ENCODE results near the gene TCERG1L. TPM values are rescaled to one million over a fixed set of nuclear protein-coding genes. Genes with fewer than 3 reads are reported as not detected.

The TCERG1L gene
- total RNA-seq, 2 donors from 2014 or later, result 1.6 to 4.5 TPM

GRCh38 chr10:131076356-131076755 lies 235.2 kb downstream of the TCERG1L start:
- Histone ChIP-seq H3K27me3 (ENCODE audit: control insufficient read depth, insufficient read depth, low read length, poor library complexity, severe bottlenecking) (no peaks in the 10 kb centered on the region), H3K9ac (ENCODE audit: extremely low read depth, low read length, poor library complexity, severe bottlenecking) (no peak overlapping the region), H3K4me1 (ENCODE audit: control insufficient read depth, insufficient read depth, low read length) (no peaks in the 10 kb centered on the region), H3K36me3 (ENCODE audit: control insufficient read depth, insufficient read depth, low read length) (no peaks in the 10 kb centered on the region), H3K27ac (ENCODE audit: low read depth, low read length) (no peak overlapping the region), H3K4me3 (ENCODE audit: low read length) (no peak overlapping the region), H3K9me3 (ENCODE audit: control insufficient read depth, low read length) (no peaks in the 10 kb centered on the region)
- H3K9me3 Mint-ChIP-seq, result no peaks in the 10 kb centered on the region
- H3K4me3 Mint-ChIP-seq, result no peak overlapping the region
- H3K27me3 Mint-ChIP-seq (ENCODE audit: insufficient read depth), result no peaks in the 10 kb centered on the region
- TF ChIP-seq CTCF (conservative IDR thresholded peaks at IDR 0.05), result no peak
- H3K27ac Mint-ChIP-seq, result peak overlapping the region; percentile 52
- H3K4me1 Mint-ChIP-seq, result peaks cover 2% of the 10 kb centered on the region
- WGBS, 2 experiments (ENCODE audit: insufficient coverage in 1 of 2, insufficient read length in 1 of 2), result 80 to 89% methylated on average over 7 to 8 of the region's 8 CpGs
- no peaks in the 10 kb centered on the region for H3K36me3 Mint-ChIP-seq (ENCODE audit: low read depth)
- no peak for DNase-seq

- H3K27ac Mint-ChIP-seq, result no peak overlapping the region
- DNase-seq, result no peak
- H3K27ac ChIP-seq (ENCODE audit: low read depth, low read length), result no peak overlapping the region
- H3K4me1 Mint-ChIP-seq, result no peaks in the 10 kb centered on the region
- no peaks in the 10 kb centered on the region for H3K9me3 ChIP-seq (ENCODE audit: control insufficient read depth, low read length)
- no peaks in the 10 kb centered on the region for H3K27me3 Mint-ChIP-seq (ENCODE audit: insufficient read depth)
- H3K27me3 ChIP-seq (ENCODE audit: control insufficient read depth, insufficient read depth, low read length, poor library complexity, severe bottlenecking), result no peaks in the 10 kb centered on the region
- H3K9ac ChIP-seq (ENCODE audit: extremely low read depth, low read length, poor library complexity, severe bottlenecking), result no peak overlapping the region
- H3K36me3 ChIP-seq (ENCODE audit: control insufficient read depth, insufficient read depth, low read length), result no peaks in the 10 kb centered on the region
- WGBS, 2 experiments (ENCODE audit: insufficient coverage in 1 of 2, insufficient read length in 1 of 2), result 92 to 98% methylated on average over 12 to 27 of the region's 27 CpGs
- no peaks in the 10 kb centered on the region for H3K4me1 ChIP-seq (ENCODE audit: control insufficient read depth, insufficient read depth, low read length)
- no peaks in the 10 kb centered on the region for H3K36me3 Mint-ChIP-seq (ENCODE audit: low read depth)
- no peaks in the 10 kb centered on the region for H3K9me3 Mint-ChIP-seq
- no peak overlapping the region for H3K4me3 ChIP-seq (ENCODE audit: low read length)
- TF ChIP-seq CTCF (conservative IDR thresholded peaks at IDR 0.05), result no peak
- H3K4me3 Mint-ChIP-seq, result no peak overlapping the region
Observed at GRCh38 chr10:131075218-131075770, 236.2 kb downstream of the TCERG1L start.

- no peaks in the 10 kb centered on the region for H3K36me3 ChIP-seq (ENCODE audit: control insufficient read depth, insufficient read depth, low read length)
- TF ChIP-seq CTCF (conservative IDR thresholded peaks at IDR 0.05), result no peak
- Mint-ChIP-seq H3K4me3 (no peak overlapping the region), H3K27ac (no peak overlapping the region), H3K27me3 (ENCODE audit: insufficient read depth) (no peaks in the 10 kb centered on the region), H3K36me3 (ENCODE audit: low read depth) (no peaks in the 10 kb centered on the region), H3K9me3 (no peaks in the 10 kb centered on the region), H3K4me1 (no peaks in the 10 kb centered on the region)
- H3K4me1 ChIP-seq (ENCODE audit: control insufficient read depth, insufficient read depth, low read length), result no peaks in the 10 kb centered on the region
- H3K9ac ChIP-seq (ENCODE audit: extremely low read depth, low read length, poor library complexity, severe bottlenecking), result no peak overlapping the region
- H3K4me3 ChIP-seq (ENCODE audit: low read length), result no peak overlapping the region
- DNase-seq, result no peak
- H3K27ac ChIP-seq (ENCODE audit: low read depth, low read length), result no peak overlapping the region
- H3K27me3 ChIP-seq (ENCODE audit: control insufficient read depth, insufficient read depth, low read length, poor library complexity, severe bottlenecking), result no peaks in the 10 kb centered on the region
- H3K9me3 ChIP-seq (ENCODE audit: control insufficient read depth, low read length), result no peaks in the 10 kb centered on the region
- 93 to 96% methylated on average over 6 to 8 of the region's 8 CpGs for WGBS, 2 experiments (ENCODE audit: insufficient coverage in 1 of 2, insufficient read length in 1 of 2)
Observed at GRCh38 chr10:131074682-131075081, 236.8 kb downstream of the TCERG1L start.

Data from endodermal cell (in vitro differentiated cells).